GM12875 (cell line): ENCODE results near the gene KRT33B.
"Not testable (repeated sequence)": the region's sequence is repeated elsewhere in the genome, so short reads cannot be mapped to it uniquely, and the experiment has no call there.

Experiments used
- H3K4me3 ChIP-seq: one replicate; pipeline ENCODE4 v1.5.1; 2011; ENCODE audit warnings: low read depth, low read length, control low read depth
- CTCF ChIP-seq: IDR thresholded peaks from 2 replicates; pipeline ENCODE4 v1.5.1; 2011; ENCODE audit warnings: low read depth, mild to moderate bottlenecking, control low read depth, inconsistent platforms, low read length, moderate library complexity, borderline replicate concordance; ENCODE audit not compliant: insufficient read depth

KRT33B gene

DNA sequence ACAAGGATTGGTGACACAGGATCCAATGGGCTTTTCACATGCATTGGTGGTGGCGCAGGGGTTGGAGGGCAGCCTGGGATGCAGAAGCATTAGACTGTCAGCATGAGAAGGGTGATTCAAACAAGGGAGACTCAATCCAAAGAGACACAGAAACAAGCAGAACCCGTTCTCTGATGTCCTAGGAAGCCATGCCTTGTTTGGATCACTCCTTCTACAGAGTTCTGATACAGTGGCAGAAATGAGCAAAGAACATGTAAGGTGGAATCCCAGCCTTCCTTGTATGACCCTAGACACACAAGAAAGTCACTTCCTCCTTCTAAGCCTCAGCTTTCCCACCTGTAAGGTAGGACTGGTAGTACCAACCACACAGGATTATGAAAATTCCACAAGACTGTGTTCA lies 5.7 kb downstream of the KRT33B start:
- TF ChIP-seq CTCF = no peak
- H3K4me3 ChIP-seq = no peak overlapping the region

DNA sequence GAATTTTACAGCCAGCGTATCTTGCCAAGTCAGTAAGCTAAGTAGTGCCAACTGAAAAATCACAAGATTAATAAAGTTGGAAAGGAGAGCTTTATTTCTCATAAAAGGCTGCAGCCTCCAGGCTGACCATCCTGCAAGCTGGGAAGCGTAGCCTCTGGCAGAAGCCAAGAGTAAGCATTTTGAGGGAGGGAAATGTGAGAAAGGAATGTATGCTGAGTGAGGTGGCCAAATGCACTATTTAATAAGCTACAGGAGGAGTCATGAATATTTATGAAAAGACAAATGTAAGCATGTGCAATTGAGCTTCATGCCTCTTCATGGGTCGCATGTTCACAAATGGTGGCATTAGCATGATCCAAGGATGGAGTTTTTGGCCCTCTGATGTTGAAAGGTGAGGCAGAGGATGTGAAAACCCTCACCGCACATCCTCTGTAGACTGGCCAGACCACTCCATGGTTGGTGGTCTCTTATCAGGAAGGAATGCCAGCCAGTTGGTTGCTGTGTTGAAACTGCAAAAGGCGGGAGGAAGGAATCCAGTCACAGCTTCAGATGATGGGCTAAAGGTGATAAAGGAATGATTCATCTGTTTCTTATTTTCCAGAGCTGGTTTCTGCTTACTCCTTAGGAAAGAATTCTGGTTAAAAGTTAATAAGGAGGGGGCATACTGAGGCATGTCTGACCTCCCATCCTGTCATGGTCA lies 9.2 kb downstream of the KRT33B start:
- no peak for TF ChIP-seq CTCF
- H3K4me3 ChIP-seq = no peak overlapping the region

GRCh38 chr17:41354536-41354935 lies 15.1 kb downstream of the KRT33B start:
- H3K4me3 ChIP-seq = no peak overlapping the region
- no peak for TF ChIP-seq CTCF

DNA sequence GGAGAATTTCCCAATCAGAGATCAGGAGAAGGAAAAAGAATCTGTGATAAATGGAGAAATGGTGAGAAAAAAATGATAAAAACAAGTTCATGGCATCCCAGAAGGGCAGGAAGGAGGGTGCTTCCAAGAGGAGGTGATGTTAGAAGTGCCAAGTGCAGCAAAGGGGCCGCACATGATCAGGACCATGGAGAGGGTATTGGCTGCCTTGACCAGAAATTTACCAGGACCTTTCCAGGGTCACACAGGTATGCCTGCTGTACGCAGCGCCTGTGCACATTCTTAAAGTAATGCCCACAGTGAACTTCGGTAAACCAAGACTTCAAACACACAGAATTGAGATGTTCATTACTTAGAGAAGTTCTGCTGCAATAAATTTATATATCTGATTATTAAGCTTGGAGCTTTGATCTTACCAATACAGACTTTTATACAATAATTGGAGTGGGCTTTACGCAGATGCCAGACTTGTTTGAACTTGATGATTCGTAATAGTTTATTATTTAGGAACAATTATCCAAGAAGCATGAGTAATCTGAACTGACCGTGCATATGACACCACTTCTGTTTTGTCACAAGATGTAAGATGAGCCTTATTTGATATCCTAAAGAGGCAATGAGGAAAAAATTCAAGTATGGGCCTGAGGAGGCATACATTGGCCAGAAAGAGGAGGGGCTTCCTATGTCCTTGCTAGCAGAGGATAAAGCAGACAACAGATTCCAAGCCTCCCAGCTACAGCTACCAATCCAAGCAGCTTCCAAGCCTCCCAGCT lies 16.8 kb downstream of the KRT33B start:
- no peak overlapping the region for H3K4me3 ChIP-seq
- no peak for TF ChIP-seq CTCF

GRCh38 chr17:41351177-41351576 lies 18.4 kb downstream of the KRT33B start:
- TF ChIP-seq CTCF = no peak
- no peak overlapping the region for H3K4me3 ChIP-seq

DNA sequence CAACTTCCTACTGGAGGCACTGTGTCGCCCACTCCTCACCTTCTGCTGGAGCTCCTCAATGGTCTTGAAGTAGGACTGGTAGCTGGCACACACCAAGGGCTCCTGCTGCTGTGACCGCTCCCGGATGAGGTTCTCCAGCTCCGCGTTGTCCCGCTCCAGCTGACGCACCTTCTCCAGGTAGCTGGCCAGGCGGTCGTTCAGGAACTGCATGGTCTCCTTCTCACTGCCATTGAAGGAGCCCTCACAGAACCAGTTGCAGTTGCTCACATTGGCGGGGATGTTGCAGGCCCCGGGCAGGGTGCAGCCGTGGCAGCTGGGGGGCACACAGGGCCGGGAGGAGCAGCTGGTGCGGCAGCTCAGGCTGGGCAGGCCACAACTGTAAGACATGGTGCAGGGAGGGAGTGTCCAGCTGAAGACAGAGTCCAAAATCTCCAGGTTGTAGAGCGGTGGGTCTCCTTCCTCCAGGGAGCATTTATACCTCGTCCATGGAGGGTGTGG lies 19.2 kb downstream of the KRT33B start, which contains the start of gene KRT33A:
TSS of gene KRT33A (minus strand) at position 448 of the 498 bp plus-strand sequence. CDS start at position 387, 61 bp downstream.
- H3K4me3 ChIP-seq = not testable (repeated sequence)

DNA sequence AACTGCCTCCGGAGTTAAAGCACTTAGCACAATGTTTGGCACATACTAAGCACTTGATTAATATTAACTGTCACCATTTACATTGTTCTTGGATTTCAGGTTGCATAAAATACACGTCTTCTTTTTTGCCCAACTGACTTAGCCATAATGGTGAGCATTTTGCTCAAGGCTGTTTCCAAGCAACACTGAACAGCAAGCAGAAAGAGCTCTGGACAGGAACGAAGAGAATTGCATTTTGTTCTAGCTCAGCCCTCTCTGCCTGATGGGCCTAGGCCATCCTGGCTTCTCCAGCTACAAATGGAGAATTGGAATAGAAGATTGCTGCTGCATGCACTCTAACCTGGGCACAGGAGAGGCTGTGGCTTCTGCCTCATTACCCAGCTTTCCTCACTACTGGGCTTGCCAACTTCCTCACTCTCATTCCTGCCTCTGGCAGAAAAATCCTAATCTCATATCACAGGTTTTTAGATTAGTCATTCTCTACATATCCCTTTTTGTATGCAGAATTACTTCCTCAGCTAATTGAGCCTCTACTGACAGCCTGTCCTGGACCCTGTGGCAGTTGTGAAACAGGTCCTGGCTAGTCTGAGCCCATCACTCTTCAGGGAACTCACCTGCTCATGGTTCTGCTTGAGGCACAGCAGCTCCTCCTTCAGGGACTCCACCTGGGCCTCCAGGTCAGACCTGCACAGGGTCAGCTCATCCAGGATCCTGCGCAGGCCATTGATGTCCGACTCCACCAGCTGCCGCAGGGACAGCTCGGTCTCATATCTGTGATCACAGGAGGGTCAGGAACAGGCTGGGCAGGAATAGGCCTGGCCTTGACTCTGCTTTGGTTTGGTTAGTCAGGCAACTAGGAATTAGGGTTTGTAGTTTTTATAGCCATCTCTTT lies 21.5 kb downstream of the KRT33B start:
- no peak for TF ChIP-seq CTCF
- no peak overlapping the region for H3K4me3 ChIP-seq

DNA sequence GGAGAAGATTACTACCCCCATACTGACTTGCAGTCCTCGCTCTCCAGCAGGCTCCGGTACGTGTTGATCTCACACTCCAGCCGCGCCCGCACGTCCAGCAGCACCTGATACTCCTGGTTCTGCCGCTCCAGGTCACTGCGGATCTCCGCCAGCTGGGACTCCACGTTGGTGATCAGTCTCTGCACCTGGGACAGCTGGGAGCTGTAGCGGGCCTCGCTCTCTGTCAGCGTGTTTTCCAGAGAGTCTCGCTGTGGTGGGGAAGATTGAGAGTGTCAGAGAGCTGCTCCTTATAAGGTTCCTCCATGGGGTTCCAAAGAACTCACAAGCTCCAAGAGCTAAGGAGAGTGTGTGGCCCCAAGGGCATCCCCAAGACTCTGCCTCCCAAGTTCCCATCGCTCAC lies 23.2 kb downstream of the KRT33B start:
- H3K4me3 ChIP-seq = not testable (repeated sequence)
